CD14-positive monocyte (primary cell): ENCODE results near the gene DDX10. TPM values are rescaled to one million over a fixed set of nuclear protein-coding genes. Genes with fewer than 3 reads are reported as not detected.

Experiments
- DNase-seq, 3 donors: peaks; one replicate each; pipeline ENCODE4 v3.0.0-alpha.2; 2011 to 2022
- H2AFZ ChIP-seq: 2 replicates; pipeline ENCODE4 v1.6.0; 2012; ENCODE audit warnings: mild to moderate bottlenecking, low read depth, low read length, inconsistent platforms; ENCODE audit not compliant: insufficient read depth, poor library complexity, severe bottlenecking
- H3K27ac ChIP-seq, 2 donors: 1 replicate in 1 of 2; 2 replicates in 1 of 2; pipeline ENCODE4 v1.5.1; 2012 to 2013; ENCODE audit warnings: low read length in 2 of 2, control low read depth in 1 of 2, inconsistent platforms in 1 of 2, low read depth in 1 of 2, mild to moderate bottlenecking in 1 of 2
- H3K27me3 ChIP-seq, 2 donors: one replicate each; pipeline versions ENCODE4 v1.6.0 to v1.6.1; 2011 to 2013; ENCODE audit warnings: low read length in 2 of 2; ENCODE audit not compliant: control insufficient read depth in 2 of 2, insufficient read depth in 2 of 2
- H3K36me3 ChIP-seq, 2 donors: replicated peaks in 1 of 2; 1 replicate in 1 of 2; 2 replicates in 1 of 2; pipeline versions ENCODE4 v1.5.1 to v1.6.1; 2012 to 2013; ENCODE audit warnings: low read length in 2 of 2, control low read depth in 1 of 2, inconsistent platforms in 1 of 2, mild to moderate bottlenecking in 1 of 2; ENCODE audit not compliant: insufficient read depth in 2 of 2, control insufficient read depth in 1 of 2
- H3K4me1 ChIP-seq, 2 donors: 1 replicate in 1 of 2; 2 replicates in 1 of 2; pipeline versions ENCODE4 v1.5.1 to v1.6.1; 2012 to 2013; ENCODE audit warnings: low read length in 2 of 2, control low read depth in 1 of 2, inconsistent platforms in 1 of 2, mild to moderate bottlenecking in 1 of 2, moderate library complexity in 1 of 2; ENCODE audit not compliant: insufficient read depth in 2 of 2, control insufficient read depth in 1 of 2
- H3K4me2 ChIP-seq: replicated peaks from 2 replicates; pipeline ENCODE3; 2012; ENCODE audit warnings: low read length, moderate library complexity, mild to moderate bottlenecking; ENCODE audit not compliant: poor library complexity, severe bottlenecking; ENCODE audit errors: extremely low read depth
- H3K4me3 ChIP-seq, 3 experiments: fragments of 200-600 bp in 1 of 3; sonication (generic) in 1 of 3; replicated peaks in 1 of 3; 1 replicate in 2 of 3; 2 replicates in 1 of 3; pipeline ENCODE4 v1.5.1; 2011 to 2013; ENCODE audit warnings: low read length in 3 of 3, mild to moderate bottlenecking in 3 of 3, control low read depth in 2 of 3, low read depth in 2 of 3, inconsistent platforms in 1 of 3, moderate library complexity in 1 of 3
- H3K79me2 ChIP-seq: 2 replicates; pipeline ENCODE4 v1.6.0; 2012; ENCODE audit warnings: mild to moderate bottlenecking, control low read depth, inconsistent platforms, low read length, moderate library complexity; ENCODE audit not compliant: insufficient read depth
- H3K9ac ChIP-seq: 2 replicates; pipeline ENCODE4 v1.6.0; 2017; ENCODE audit warnings: low read length, mild to moderate bottlenecking; ENCODE audit not compliant: insufficient read depth, poor library complexity, severe bottlenecking
- H3K9me3 ChIP-seq, 2 donors: replicated peaks in 1 of 2; 1 replicate in 1 of 2; 2 replicates in 1 of 2; pipeline versions ENCODE4 v1.5.1 to v1.6.1; 2012 to 2013; ENCODE audit warnings: low read length in 2 of 2, control low read depth in 1 of 2; ENCODE audit not compliant: control insufficient read depth in 1 of 2, insufficient read depth in 1 of 2
- H4K20me1 ChIP-seq: 2 replicates; pipeline ENCODE4 v1.6.0; 2012; ENCODE audit warnings: mild to moderate bottlenecking, low read length, control low read depth, moderate library complexity; ENCODE audit not compliant: insufficient read depth
- H3K27ac Mint-ChIP-seq, 7 donors: one replicate each; pipeline ENCODE4 v1.8.0; 2020; ENCODE audit warnings: mild to moderate bottlenecking in 7 of 7, mixed read lengths in 7 of 7, moderate library complexity in 6 of 7, inconsistent platforms in 2 of 7
- H3K27me3 Mint-ChIP-seq, 3 donors: one replicate each; pipeline ENCODE4 v1.8.0; 2021 to 2022; ENCODE audit warnings: low read depth in 3 of 3, mild to moderate bottlenecking in 3 of 3, mixed read lengths in 3 of 3, moderate library complexity in 3 of 3, inconsistent platforms in 1 of 3
- H3K36me3 Mint-ChIP-seq, 2 donors: one replicate each; pipeline ENCODE4 v1.8.0; 2020; ENCODE audit warnings: mixed read lengths in 2 of 2, inconsistent platforms in 1 of 2, mild to moderate bottlenecking in 1 of 2
- H3K4me1 Mint-ChIP-seq: one replicate; pipeline ENCODE4 v1.8.0; 2020; ENCODE audit warnings: mild to moderate bottlenecking, mixed read lengths
- H3K4me3 Mint-ChIP-seq, 2 donors: one replicate each; pipeline ENCODE4 v1.8.0; 2020; ENCODE audit warnings: mild to moderate bottlenecking in 2 of 2, mixed read lengths in 2 of 2, moderate library complexity in 1 of 2
- H3K9me3 Mint-ChIP-seq, 7 donors: one replicate each; pipeline ENCODE4 v1.8.0; 2020 to 2022; ENCODE audit warnings: mixed read lengths in 7 of 7, mild to moderate bottlenecking in 6 of 7, moderate library complexity in 6 of 7, inconsistent platforms in 2 of 7
- WGBS: methylation state at CpG from one replicate; pipeline ENCODE4 v1.1.5; 2013; ENCODE audit warnings: missing lambda C conversion rate; ENCODE audit not compliant: insufficient coverage; 5-methylcytosine and 5-hydroxymethylcytosine counted together
- intact Hi-C, 2 donors: fragments of 100-400 bp; cut with micrococcal nuclease; formaldehyde crosslinking; loops; one replicate each; pipeline versions ENCODE4 v1.15.0 to v1.15.1; 2023
- polyA plus RNA-seq, 3 donors: library from polyadenylated mRNA; depleted of rRNA in 1 of 3; unstranded in 2 of 3; stranded (reverse) in 1 of 3; fragments of 300-500 nt in 2 of 3; fragments of >200 nt in 1 of 3; fragmentation: Illumina TruSeq in 2 of 3; gene quantifications; 1 replicate in 2 of 3; 2 replicates in 1 of 3; pipeline ENCODE4 v1.2.3, GENCODE V29; 2012 to 2021
- TF ChIP-seq, protein P1 (sequence below): fragments of 200-600 bp; IDR thresholded peaks from one replicate; pipeline ENCODE4 v1.8.0; 2022; ENCODE audit warnings: antibody characterized with exemption, mild to moderate bottlenecking

Gene DDX10
- polyA plus RNA-seq, 3 donors, result 5.0 to 6.3 (median 5.3) TPM

DNA sequence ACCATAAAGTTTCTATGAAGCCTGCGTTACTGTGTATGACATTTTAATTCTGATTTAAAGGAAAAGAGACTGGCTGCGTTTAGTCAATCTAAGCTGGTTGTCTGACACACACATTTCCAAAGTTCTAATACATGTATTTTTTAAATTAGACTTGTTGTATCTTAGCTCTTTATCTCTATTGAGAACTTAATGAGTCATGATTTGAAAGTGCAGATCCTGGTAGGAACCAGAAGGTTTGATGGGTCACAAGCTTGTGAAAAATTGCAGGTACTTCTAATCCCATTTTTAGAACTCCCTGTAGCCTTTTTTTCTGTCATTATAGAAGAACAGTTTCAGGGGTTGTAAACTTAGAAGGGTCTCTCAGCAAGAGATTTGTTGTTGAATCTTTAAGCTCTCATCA lies 210.3 kb downstream of the DDX10 start:
- no peak overlapping the region for H3K27ac Mint-ChIP-seq
- WGBS, result no CpG with 5 or more reads among the region's 2 CpGs

DNA sequence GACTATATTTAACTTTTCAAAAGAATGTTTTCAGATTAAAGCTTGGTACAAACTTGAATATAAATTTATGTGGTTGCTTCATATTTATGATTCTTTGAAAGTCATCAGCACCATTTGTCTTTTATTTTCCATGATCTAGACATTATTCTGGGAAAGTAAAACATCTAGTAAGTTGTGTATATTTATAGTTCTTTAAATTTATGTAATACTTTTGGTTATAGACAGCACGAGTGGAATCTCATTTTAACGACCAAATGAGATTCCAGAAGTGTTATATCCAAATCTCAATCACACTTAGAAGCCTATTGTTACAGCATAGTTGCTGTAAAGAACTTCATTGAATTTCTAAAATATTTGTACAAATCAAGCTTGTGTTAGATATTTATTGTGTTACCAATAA lies 212.3 kb downstream of the DDX10 start:
- H3K27me3 Mint-ChIP-seq, result no peaks in the 10 kb centered on the region
- Histone ChIP-seq H3K79me2 (no peaks in the 10 kb centered on the region), H3K9me3 (no peaks in the 10 kb centered on the region), H2AFZ (no peak overlapping the region), H3K4me3 (no peak overlapping the region), H3K9ac (no peak overlapping the region), H3K36me3 (no peaks in the 10 kb centered on the region), H4K20me1 (no peaks in the 10 kb centered on the region), H3K4me2 (no peak overlapping the region), H3K27ac (no peak overlapping the region), H3K4me1 (no peaks in the 10 kb centered on the region), H3K27me3 (no peaks in the 10 kb centered on the region)
- intact Hi-C loops, result no loop called here
- no peaks in the 10 kb centered on the region for H3K36me3 Mint-ChIP-seq
- no peaks in the 10 kb centered on the region for H3K4me1 Mint-ChIP-seq
- WGBS, result no CpG with 5 or more reads among the region's 2 CpGs
- TF ChIP-seq, protein P1, sequence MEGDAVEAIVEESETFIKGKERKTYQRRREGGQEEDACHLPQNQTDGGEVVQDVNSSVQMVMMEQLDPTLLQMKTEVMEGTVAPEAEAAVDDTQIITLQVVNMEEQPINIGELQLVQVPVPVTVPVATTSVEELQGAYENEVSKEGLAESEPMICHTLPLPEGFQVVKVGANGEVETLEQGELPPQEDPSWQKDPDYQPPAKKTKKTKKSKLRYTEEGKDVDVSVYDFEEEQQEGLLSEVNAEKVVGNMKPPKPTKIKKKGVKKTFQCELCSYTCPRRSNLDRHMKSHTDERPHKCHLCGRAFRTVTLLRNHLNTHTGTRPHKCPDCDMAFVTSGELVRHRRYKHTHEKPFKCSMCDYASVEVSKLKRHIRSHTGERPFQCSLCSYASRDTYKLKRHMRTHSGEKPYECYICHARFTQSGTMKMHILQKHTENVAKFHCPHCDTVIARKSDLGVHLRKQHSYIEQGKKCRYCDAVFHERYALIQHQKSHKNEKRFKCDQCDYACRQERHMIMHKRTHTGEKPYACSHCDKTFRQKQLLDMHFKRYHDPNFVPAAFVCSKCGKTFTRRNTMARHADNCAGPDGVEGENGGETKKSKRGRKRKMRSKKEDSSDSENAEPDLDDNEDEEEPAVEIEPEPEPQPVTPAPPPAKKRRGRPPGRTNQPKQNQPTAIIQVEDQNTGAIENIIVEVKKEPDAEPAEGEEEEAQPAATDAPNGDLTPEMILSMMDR, result no peak
- no peaks in the 10 kb centered on the region for H3K9me3 Mint-ChIP-seq
- no peak for DNase-seq
- H3K27ac Mint-ChIP-seq, result no peak overlapping the region
- H3K4me3 Mint-ChIP-seq, result no peak overlapping the region

More for the DNA sequence above, 210.3 kb downstream of the DDX10 start:
- H3K27me3 ChIP-seq, result no peaks in the 10 kb centered on the region
- no peaks in the 10 kb centered on the region for H3K36me3 ChIP-seq
- TF ChIP-seq, protein P1, result no peak
- no peak overlapping the region for H3K27ac ChIP-seq
- no peak overlapping the region for H3K4me3 Mint-ChIP-seq
- H3K9me3 Mint-ChIP-seq, result no peaks in the 10 kb centered on the region
- H3K4me1 Mint-ChIP-seq, result peaks cover 3% of the 10 kb centered on the region
- H2AFZ ChIP-seq, result no peak overlapping the region
- no peaks in the 10 kb centered on the region for H3K36me3 Mint-ChIP-seq
- no peak overlapping the region for H3K4me2 ChIP-seq
- H3K79me2 ChIP-seq, result no peaks in the 10 kb centered on the region
- H3K9ac ChIP-seq, result no peak overlapping the region
- no peak for DNase-seq
- H3K27me3 Mint-ChIP-seq, result no peaks in the 10 kb centered on the region
- H3K4me1 ChIP-seq, result no peaks in the 10 kb centered on the region
- H3K9me3 ChIP-seq, result no peaks in the 10 kb centered on the region
- intact Hi-C loops, result no loop called here
- H3K4me3 ChIP-seq, result no peak overlapping the region
- no peaks in the 10 kb centered on the region for H4K20me1 ChIP-seq
